C4-2B (cell line): ENCODE data around the gene METTL15.

Experiments
- CTCF ChIP-seq: fragments of 450-650 bp; conservative IDR thresholded peaks from 2 replicates; pipeline ENCODE4 v1.5.1; 2017; ENCODE audit warnings: mild to moderate bottlenecking
- ZFX ChIP-seq: fragments of 450-650 bp; IDR thresholded peaks from 2 replicates; pipeline ENCODE4 v1.6.1; 2017

GRCh38 chr11:28107191-28107749 lies 918 bp upstream of the METTL15 start:
- no peak for TF ChIP-seq CTCF
- TF ChIP-seq ZFX: no peak
